ENCODE data around the gene SCFD1. TPM values are rescaled to one million over a fixed set of nuclear protein-coding genes. Genes with fewer than 3 reads are reported as not detected.
"Not testable (repeated sequence)": the region's sequence is repeated elsewhere in the genome, so short reads cannot be mapped to it uniquely, and the experiment has no call there.

Gene SCFD1
- total RNA-seq, 1 donor from 2014 or later = 34.8 TPM

DNA sequence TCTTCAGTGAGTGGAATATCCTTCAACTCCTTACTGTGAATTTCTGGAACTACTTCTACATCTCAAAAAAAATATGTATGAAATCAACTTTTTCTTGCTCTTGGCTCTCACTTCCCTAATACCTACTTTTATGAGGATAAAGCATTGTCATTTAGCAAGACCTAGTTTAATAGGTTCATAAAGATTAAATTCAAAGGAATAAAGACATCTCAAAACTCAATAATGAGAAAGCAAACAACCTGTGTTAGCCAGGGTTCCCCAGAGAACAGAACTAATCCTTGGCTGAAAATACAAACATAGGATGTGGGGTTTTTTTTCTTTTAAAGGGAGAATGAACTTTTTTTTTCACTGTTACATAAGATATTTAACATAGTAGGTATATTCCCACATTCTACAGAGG is 57.9 kb downstream of the SCFD1 start:
- intact Hi-C loops (cut with micrococcal nuclease) = no loop called here
- TF ChIP-seq, protein P1, sequence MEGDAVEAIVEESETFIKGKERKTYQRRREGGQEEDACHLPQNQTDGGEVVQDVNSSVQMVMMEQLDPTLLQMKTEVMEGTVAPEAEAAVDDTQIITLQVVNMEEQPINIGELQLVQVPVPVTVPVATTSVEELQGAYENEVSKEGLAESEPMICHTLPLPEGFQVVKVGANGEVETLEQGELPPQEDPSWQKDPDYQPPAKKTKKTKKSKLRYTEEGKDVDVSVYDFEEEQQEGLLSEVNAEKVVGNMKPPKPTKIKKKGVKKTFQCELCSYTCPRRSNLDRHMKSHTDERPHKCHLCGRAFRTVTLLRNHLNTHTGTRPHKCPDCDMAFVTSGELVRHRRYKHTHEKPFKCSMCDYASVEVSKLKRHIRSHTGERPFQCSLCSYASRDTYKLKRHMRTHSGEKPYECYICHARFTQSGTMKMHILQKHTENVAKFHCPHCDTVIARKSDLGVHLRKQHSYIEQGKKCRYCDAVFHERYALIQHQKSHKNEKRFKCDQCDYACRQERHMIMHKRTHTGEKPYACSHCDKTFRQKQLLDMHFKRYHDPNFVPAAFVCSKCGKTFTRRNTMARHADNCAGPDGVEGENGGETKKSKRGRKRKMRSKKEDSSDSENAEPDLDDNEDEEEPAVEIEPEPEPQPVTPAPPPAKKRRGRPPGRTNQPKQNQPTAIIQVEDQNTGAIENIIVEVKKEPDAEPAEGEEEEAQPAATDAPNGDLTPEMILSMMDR (IDR thresholded peaks at IDR 0.05; ENCODE audit: borderline replicate concordance) = no peak
- no peaks in the 10 kb centered on the region for H3K9me3 ChIP-seq (replicated peaks)
- no peaks in the 10 kb centered on the region for H3K4me1 ChIP-seq
- peaks cover 51% of the 10 kb centered on the region for H3K36me3 ChIP-seq
- DNase-seq = no peak
- no peak overlapping the region for H3K4me3 ChIP-seq
- no peaks in the 10 kb centered on the region for H3K27me3 ChIP-seq (ENCODE audit: low read depth)
- no peak overlapping the region for H3K27ac ChIP-seq (replicated peaks)

DNA sequence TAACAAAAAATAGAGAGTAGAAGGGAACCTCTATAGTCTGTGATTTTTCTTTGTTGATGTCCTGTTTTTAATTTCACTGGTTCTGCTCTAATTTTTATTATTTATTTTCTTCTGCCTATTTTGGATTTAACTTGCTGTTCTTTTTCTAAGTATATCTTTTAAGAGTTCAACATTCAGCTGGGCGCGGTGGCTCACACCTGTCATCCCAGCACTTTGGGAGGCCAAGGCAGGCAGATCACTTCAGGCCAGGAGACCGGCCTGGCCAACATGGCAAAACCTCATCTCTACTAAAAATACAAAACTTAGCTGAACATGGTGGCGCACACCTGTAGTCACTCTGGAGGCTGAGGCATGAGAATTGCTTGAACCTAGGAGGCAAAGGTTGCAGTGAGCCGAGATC is 58.7 kb downstream of the SCFD1 start:
- intact Hi-C loops (cut with micrococcal nuclease); DNase-seq; H3K27ac ChIP-seq (replicated peaks); H3K27me3 ChIP-seq (ENCODE audit: low read depth); H3K4me1 ChIP-seq; H3K4me3 ChIP-seq; H3K9me3 ChIP-seq (replicated peaks): not testable (repeated sequence)
- H3K36me3 ChIP-seq = peaks cover 44% of the 10 kb centered on the region

DNA sequence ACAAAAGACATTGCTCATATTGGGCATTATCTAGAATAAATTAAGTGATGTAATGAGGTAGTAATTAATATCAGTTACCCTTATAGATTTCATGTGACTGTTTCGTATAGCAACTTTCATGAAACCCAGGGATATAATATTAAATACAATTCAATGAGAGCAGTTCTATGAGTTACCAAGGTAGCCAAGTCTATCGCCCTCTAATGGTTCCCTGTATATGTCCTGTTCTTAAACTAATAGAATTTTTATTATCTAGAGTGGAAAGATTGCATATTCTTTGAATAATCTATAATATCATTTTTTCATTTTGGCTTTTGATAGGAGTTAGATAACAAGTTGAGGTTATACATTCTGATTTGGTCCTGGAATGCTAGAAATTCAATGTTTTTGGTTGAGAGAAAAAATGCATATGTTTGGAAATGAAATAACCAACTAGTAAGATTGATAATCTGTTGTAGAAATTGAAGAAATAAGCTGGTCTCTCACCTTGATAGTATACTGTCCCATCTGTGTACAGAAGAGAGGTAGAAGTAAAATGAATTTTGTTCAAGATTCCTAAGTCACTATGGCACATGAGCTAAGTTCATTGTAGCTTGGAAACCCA is 59.7 kb downstream of the SCFD1 start:
- no peak for DNase-seq
- Histone ChIP-seq H3K9me3 (replicated peaks) (no peaks in the 10 kb centered on the region), H3K4me1 (no peaks in the 10 kb centered on the region), H3K27me3 (ENCODE audit: low read depth) (no peaks in the 10 kb centered on the region), H3K36me3 (peaks cover 36% of the 10 kb centered on the region), H3K27ac (replicated peaks) (no peak overlapping the region), H3K4me3 (no peak overlapping the region)
- TF ChIP-seq, protein P1 (IDR thresholded peaks at IDR 0.05; ENCODE audit: borderline replicate concordance) = peak; percentile 25
- intact Hi-C loops (cut with micrococcal nuclease) = no loop called here

DNA sequence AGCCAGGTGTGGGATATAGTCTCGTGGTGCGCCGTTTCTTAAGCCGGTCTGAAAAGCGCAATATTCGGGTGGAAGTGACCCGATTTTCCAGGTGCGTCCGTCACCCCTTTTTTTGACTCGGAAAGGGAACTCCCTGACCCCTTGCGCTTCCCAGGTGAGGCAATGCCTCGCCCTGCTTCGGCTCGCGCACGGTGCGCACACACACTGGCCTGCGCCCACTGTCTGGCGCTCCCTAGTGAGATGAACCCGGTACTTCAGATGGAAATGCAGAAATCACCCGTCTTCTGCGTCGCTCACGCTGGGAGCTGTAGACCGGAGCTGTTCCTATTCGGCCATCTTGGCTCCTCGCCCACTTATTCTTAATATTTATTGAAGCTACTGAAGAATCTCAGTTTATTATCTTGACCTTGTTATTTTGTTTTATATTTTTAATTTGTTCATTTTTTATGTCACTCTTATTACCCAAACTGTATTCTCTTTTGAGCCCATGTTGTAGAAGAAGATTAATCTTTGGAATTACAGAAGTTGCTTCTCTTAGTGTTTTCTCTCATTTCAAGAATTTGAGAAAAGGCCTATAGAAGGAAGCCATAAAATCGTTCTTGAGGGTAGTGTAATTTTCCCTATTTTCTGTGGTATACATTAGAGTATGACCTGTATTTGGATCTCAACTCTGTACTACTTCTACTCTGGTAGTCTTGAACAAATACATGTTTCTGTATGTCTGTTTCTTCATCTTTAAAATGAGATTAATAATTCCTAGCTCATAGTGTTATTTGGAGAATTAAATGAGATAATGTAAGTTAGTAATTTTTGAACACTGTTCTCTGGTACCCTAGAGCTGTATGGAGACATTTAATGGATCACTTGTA is 68.6 kb downstream of the SCFD1 start:
- TF ChIP-seq, protein P1 (IDR thresholded peaks at IDR 0.05; ENCODE audit: borderline replicate concordance) = peak; percentile 44
- H3K9me3 ChIP-seq (replicated peaks); H3K36me3 ChIP-seq; DNase-seq; H3K27me3 ChIP-seq (ENCODE audit: low read depth); intact Hi-C loops (cut with micrococcal nuclease): not testable (repeated sequence)
- Histone ChIP-seq H3K4me1 (peaks cover 23% of the 10 kb centered on the region), H3K4me3 (peak overlapping the region; percentile 50), H3K27ac (replicated peaks) (peak overlapping the region; percentile 46)

DNA sequence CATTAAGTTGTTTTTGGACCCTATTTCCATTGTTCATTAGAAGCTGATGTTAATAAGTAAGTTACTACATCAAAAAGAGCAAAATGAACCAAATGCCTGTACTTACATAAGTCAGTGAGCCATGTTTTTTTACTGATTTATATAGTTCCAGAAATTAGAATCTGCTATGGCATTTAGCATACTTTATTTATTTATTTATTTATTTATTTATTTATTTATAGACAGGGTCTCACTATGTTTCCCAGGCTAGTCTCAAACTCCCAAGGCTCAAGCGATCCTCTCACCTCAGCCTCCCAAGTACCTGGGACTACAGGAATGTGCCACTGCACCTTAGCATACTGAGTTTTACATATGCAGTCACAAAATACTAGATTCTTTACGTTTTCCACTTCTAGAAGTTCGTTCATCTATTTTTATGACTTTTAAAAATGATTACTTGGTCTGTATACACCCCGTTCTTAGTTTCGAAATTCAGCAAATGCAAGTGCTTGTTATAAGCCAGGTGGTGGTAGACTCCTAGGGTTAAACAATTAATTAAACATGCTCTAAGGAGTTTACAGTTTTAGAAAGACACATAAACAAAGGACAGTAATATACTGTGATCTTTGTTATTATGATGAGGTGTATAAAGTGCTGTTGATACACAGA is 69.8 kb downstream of the SCFD1 start:
- H3K9me3 ChIP-seq (replicated peaks) = no peaks in the 10 kb centered on the region
- peaks cover 23% of the 10 kb centered on the region for H3K4me1 ChIP-seq
- TF ChIP-seq, protein P1 (IDR thresholded peaks at IDR 0.05; ENCODE audit: borderline replicate concordance) = no peak
- no peaks in the 10 kb centered on the region for H3K27me3 ChIP-seq (ENCODE audit: low read depth)
- intact Hi-C loops (cut with micrococcal nuclease) = no loop called here
- H3K27ac ChIP-seq (replicated peaks) = no peak overlapping the region
- no peak overlapping the region for H3K4me3 ChIP-seq
- DNase-seq = no peak
- peaks cover 19% of the 10 kb centered on the region for H3K36me3 ChIP-seq
